Colon (tissue), 2 donors: ENCODE results near the gene LGR6.

Source experiments
- FAIRE-seq: peaks from 2 replicates; lab custom pipeline; 2012; peaks lifted over from hg19 to GRCh38; lab: Jason Lieb, UNC
- donor health status: control.
- donor health status: control.

The LGR6 gene

GRCh38 chr1:202264726-202265125, 71.1 kb downstream of the LGR6 start:
- no peak for FAIRE-seq

- no peak for FAIRE-seq
Observed at GRCh38 chr1:202266061-202266765, 72.6 kb downstream of the LGR6 start.

- no peak for FAIRE-seq
Observed at GRCh38 chr1:202268032-202268431, 74.4 kb downstream of the LGR6 start.

GRCh38 chr1:202268817-202269216, 75.2 kb downstream of the LGR6 start:
- FAIRE-seq, result no peak

GRCh38 chr1:202270871-202271326, 77.3 kb downstream of the LGR6 start:
- FAIRE-seq, result no peak

GRCh38 chr1:202272103-202272845, 78.7 kb downstream of the LGR6 start:
- no peak for FAIRE-seq

GRCh38 chr1:202274611-202275010, 81.0 kb downstream of the LGR6 start:
- no peak for FAIRE-seq

GRCh38 chr1:202275061-202275770, 81.6 kb downstream of the LGR6 start:
- FAIRE-seq, result no peak

GRCh38 chr1:202276081-202276715, 82.6 kb downstream of the LGR6 start:
- FAIRE-seq, result no peak

- no peak for FAIRE-seq
Observed at GRCh38 chr1:202276920-202277319, 83.3 kb downstream of the LGR6 start.

GRCh38 chr1:202278751-202279150, 85.2 kb downstream of the LGR6 start:
- no peak for FAIRE-seq

GRCh38 chr1:202279806-202280205, 86.2 kb downstream of the LGR6 start:
- no peak for FAIRE-seq

- FAIRE-seq, result no peak
Observed at GRCh38 chr1:202280595-202280994, 87.0 kb downstream of the LGR6 start.

GRCh38 chr1:202281316-202282024, 87.9 kb downstream of the LGR6 start:
- no peak for FAIRE-seq

GRCh38 chr1:202282025-202282371, 88.4 kb downstream of the LGR6 start:
- no peak for FAIRE-seq

- FAIRE-seq, result no peak
Observed at GRCh38 chr1:202282596-202283283, 89.1 kb downstream of the LGR6 start.

GRCh38 chr1:202283379-202283844, 89.8 kb downstream of the LGR6 start:
- FAIRE-seq, result no peak

- FAIRE-seq, result no peak
Observed at GRCh38 chr1:202283991-202284390, 90.4 kb downstream of the LGR6 start.

- no peak for FAIRE-seq
Observed at GRCh38 chr1:202285908-202286307, 92.3 kb downstream of the LGR6 start.

GRCh38 chr1:202286622-202287097, 93.1 kb downstream of the LGR6 start:
- no peak for FAIRE-seq

- FAIRE-seq, result no peak
Observed at GRCh38 chr1:202287196-202287595, 93.6 kb downstream of the LGR6 start.
